HepG2 (cell line): Measurements from ENCODE around the gene FBLN5. TPM values are rescaled to one million over a fixed set of nuclear protein-coding genes. Genes with fewer than 3 reads are reported as not detected.

ENCODE experiments used
- ATAC-seq: fragments of 200-7000 bp; cut with Tn5 transposase; 3 replicates; pipeline ENCODE4 v1.9.1; 2020; ENCODE audit warnings: mild to moderate bottlenecking, moderate library complexity
- BruUV-seq: library from RNA; stranded (reverse); fragments of 400-500 nt; replicated peaks from 2 replicates; lab custom pipeline; 2021; lab: Mats Ljungman, UMichigan
- CTCF ChIA-PET: fragments of 300-600 bp; formaldehyde crosslinking; extraction: SDS; loops from one replicate; lab custom pipeline; 2021; ENCODE audit warnings: low total read pairs, inconsistent platforms, low intra/inter-chr PET ratio; lab: Yijun Ruan, JAX
- POLR2A ChIA-PET: fragments of 350-600 bp; sonication (Branson Sonifier 250); formaldehyde crosslinking; loops from one replicate; lab custom pipeline; 2020; ENCODE audit warnings: antibody characterized with exemption, inconsistent platforms; lab: Yijun Ruan, JAX
- DNase-seq: peaks from one replicate; pipeline ENCODE4 v3.0.0-alpha.2; 2015; ENCODE audit warnings: low spot score
- FAIRE-seq: peaks from 3 replicates; lab custom pipeline; 2011; peaks lifted over from hg19 to GRCh38; lab: Jason Lieb, UNC
- H2AFZ ChIP-seq: one replicate; pipeline ENCODE4 v1.6.1; 2011; ENCODE audit warnings: low read length, inconsistent platforms
- H3K27ac ChIP-seq: fragments of 300-600 bp; 3 replicates; pipeline ENCODE4 v1.8.0; 2011; ENCODE audit warnings: mixed run types, mild to moderate bottlenecking, mixed read lengths, low read length, inconsistent platforms; ENCODE audit not compliant: insufficient read depth; ENCODE audit errors: extremely low read length
- H3K27me3 ChIP-seq, 2 experiments: fragments of 200-600 bp in 1 of 2; 2 replicates in 1 of 2; 3 replicates in 1 of 2; pipeline versions ENCODE4 v1.6.0 to v1.8.0; 2011; ENCODE audit warnings: low read length in 2 of 2, mild to moderate bottlenecking in 2 of 2, moderate library complexity in 2 of 2, inconsistent platforms in 1 of 2; ENCODE audit not compliant: insufficient read depth in 2 of 2, control insufficient read depth in 1 of 2
- H3K36me3 ChIP-seq, 2 experiments: fragments of 200-600 bp in 1 of 2; replicated peaks in 1 of 2; 2 replicates in 1 of 2; 3 replicates in 1 of 2; pipeline versions ENCODE4 v1.5.1 to v1.8.0; 2011; ENCODE audit warnings: low read length in 2 of 2, inconsistent platforms in 1 of 2; ENCODE audit not compliant: insufficient read depth in 2 of 2, control insufficient read depth in 1 of 2
- H3K4me1 ChIP-seq: 2 replicates; pipeline ENCODE4 v1.5.1; 2012; ENCODE audit warnings: low read length, inconsistent platforms; ENCODE audit not compliant: insufficient read depth
- H3K4me2 ChIP-seq: 2 replicates; pipeline ENCODE4 v1.6.0; 2011; ENCODE audit warnings: low read depth, low read length, inconsistent platforms
- H3K4me3 ChIP-seq, 3 experiments: fragments of 200-600 bp in 1 of 3; sonication (generic), shearing (Covaris generic) in 1 of 3; replicated peaks in 1 of 3; 2 replicates each; pipeline ENCODE4 v1.5.1; 2011 to 2016; ENCODE audit warnings: low read length in 3 of 3, inconsistent platforms in 2 of 3, low read depth in 2 of 3, mild to moderate bottlenecking in 2 of 3, control low read depth in 1 of 3, mixed read lengths in 1 of 3; ENCODE audit not compliant: insufficient read depth in 1 of 3
- H3K79me2 ChIP-seq: one replicate; pipeline ENCODE4 v1.6.1; 2011; ENCODE audit warnings: low read length, inconsistent platforms; ENCODE audit not compliant: insufficient read depth
- H3K9ac ChIP-seq: 2 replicates; pipeline ENCODE4 v1.6.0; 2011; ENCODE audit warnings: mild to moderate bottlenecking, low read depth, low read length, inconsistent platforms; ENCODE audit not compliant: insufficient read depth
- H3K9me3 ChIP-seq: 2 replicates; pipeline ENCODE4 v1.5.1; 2012; ENCODE audit warnings: mild to moderate bottlenecking, low read length
- H4K20me1 ChIP-seq: 2 replicates; pipeline ENCODE4 v1.6.0; 2011; ENCODE audit warnings: inconsistent platforms, mild to moderate bottlenecking, low read length, moderate library complexity; ENCODE audit not compliant: insufficient read depth
- AKNA ChIP-seq: sonication (generic); formaldehyde crosslinking; IDR thresholded peaks from 2 replicates; pipeline ENCODE4 v1.4.0; 2020; ENCODE audit warnings: missing genetic modification reagents, borderline replicate concordance
- ATF7 ChIP-seq, 2 experiments: fragments of 450-650 bp in 1 of 2; sonication (generic) in 1 of 2; formaldehyde crosslinking in 1 of 2; IDR thresholded peaks; 2 replicates each; pipeline versions ENCODE4 v1.4.0 to v1.6.1; 2016 to 2020; ENCODE audit warnings: antibody characterized with exemption in 1 of 2, mild to moderate bottlenecking in 1 of 2, missing genetic modification reagents in 1 of 2
- EHMT2 ChIP-seq: fragments of 200-600 bp; sonication (generic); IDR thresholded peaks from 2 replicates; pipeline ENCODE4 v1.7.0; 2017; ENCODE audit warnings: antibody characterized with exemption, low read depth, low read length, borderline replicate concordance
- HMG20A ChIP-seq: IDR thresholded peaks from 2 replicates; pipeline ENCODE4 v1.6.1; 2016; ENCODE audit warnings: borderline replicate concordance
- MBD4 ChIP-seq: IDR thresholded peaks from 2 replicates; pipeline ENCODE4 v1.6.1; 2012; ENCODE audit warnings: low read length, inconsistent platforms, borderline replicate concordance
- PRMT3 ChIP-seq: sonication (generic); formaldehyde crosslinking; IDR thresholded peaks from 2 replicates; pipeline ENCODE4 v1.8.1; 2022; ENCODE audit warnings: low read depth, mild to moderate bottlenecking, moderate library complexity, missing genetic modification reagents, borderline replicate concordance
- SIX1 ChIP-seq: sonication (generic); formaldehyde crosslinking; IDR thresholded peaks from 2 replicates; pipeline ENCODE4 v1.4.0; 2020; ENCODE audit warnings: missing genetic modification reagents, borderline replicate concordance
- ZNF496 ChIP-seq: sonication (generic); formaldehyde crosslinking; IDR thresholded peaks from 2 replicates; pipeline ENCODE4 v1.8.1; 2023; ENCODE audit warnings: mild to moderate bottlenecking, moderate library complexity, missing genetic modification reagents; ENCODE audit not compliant: insufficient replicate concordance
- ZNF557 ChIP-seq: sonication (generic); formaldehyde crosslinking; IDR thresholded peaks from 2 replicates; pipeline ENCODE4 v1.4.0; 2020; ENCODE audit warnings: missing genetic modification reagents
- ZNF737 ChIP-seq: sonication (generic); formaldehyde crosslinking; IDR thresholded peaks from 2 replicates; pipeline ENCODE4 v1.5.0; 2020; ENCODE audit warnings: missing genetic modification reagents, mild to moderate bottlenecking, borderline replicate concordance
- ZNF781 ChIP-seq: sonication (generic); formaldehyde crosslinking; IDR thresholded peaks from 2 replicates; pipeline ENCODE4 v1.5.1; 2020; ENCODE audit warnings: borderline replicate concordance, mild to moderate bottlenecking, missing genetic modification reagents; ENCODE audit errors: not compliant biosample characterization
- WGBS: methylation state at CpG from one replicate; pipeline ENCODE4 v1.1.6; 2017; ENCODE audit warnings: low lambda C conversion rate; 5-methylcytosine and 5-hydroxymethylcytosine counted together
- in situ Hi-C: cut with HindIII; loops from 2 replicates; pipeline ENCODE4 v1.10.0; 2017; ENCODE audit warnings: low pct_unique_long_range_greater_than_20kb; ENCODE audit not compliant: extremely low pct_ligation_motif_present
- intact Hi-C: fragments of 100-400 bp; cut with micrococcal nuclease; formaldehyde crosslinking; loops from one replicate; pipeline ENCODE4 v1.10.0; 2022; ENCODE audit not compliant: unreplicated experiment
- polyA plus RNA-seq, 8 experiments: library from polyadenylated mRNA; depleted of rRNA in 3 of 8; stranded (reverse) in 7 of 8; unstranded in 1 of 8; fragments of >200 nt; fragmentation: Illumina TruSeq in 4 of 8; extraction: Trizol in 4 of 8; gene quantifications; 2 replicates each; pipeline versions ENCODE4 v1.2.1 to v1.2.3, GENCODE V29; 2011 to 2016; ENCODE audit warnings: low read depth in 4 of 8, missing spikeins in 1 of 8, mixed read lengths in 1 of 8; ENCODE audit not compliant: insufficient read depth in 1 of 8
- total RNA-seq, 5 experiments: library from RNA; depleted of rRNA; stranded (reverse); fragments of >200 nt; fragmentation: Illumina TruSeq; extraction: Trizol; gene quantifications; 2 replicates each; pipeline ENCODE4 v1.2.3, GENCODE V29; 2016; ENCODE audit warnings: low read depth in 1 of 5

Gene FBLN5
- total and polyA plus RNA-seq, 2 of the 13 experiments (the other 11 are each of a cell fraction or from before 2014, with no cell fraction given): 0.38 to 0.77 TPM

DNA sequence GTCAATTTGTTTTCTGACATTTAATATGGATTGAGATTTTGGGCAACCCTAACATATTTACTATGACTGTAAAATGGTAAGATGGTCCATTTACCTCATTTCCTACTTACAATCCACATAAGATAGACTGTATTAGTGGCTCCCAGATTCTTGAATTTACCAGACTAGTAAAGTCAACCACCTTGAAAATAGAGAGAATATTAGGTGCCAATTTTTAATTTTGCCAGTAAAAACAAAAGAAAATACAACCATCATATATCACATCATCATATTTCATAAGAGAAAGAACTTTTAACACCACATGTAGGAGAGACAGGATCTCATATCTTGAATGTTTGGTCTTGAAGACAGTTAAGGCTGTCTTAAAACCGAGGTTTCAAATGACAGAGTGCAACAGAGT lies 7.7 kb upstream of the FBLN5 start:
- 63% methylated on average over 1 of the region's 1 CpG for WGBS
- peaks cover 48% of the 10 kb centered on the region for H3K4me1 ChIP-seq
- H3K27me3 ChIP-seq: no peaks in the 10 kb centered on the region
- H3K36me3 ChIP-seq: no peaks in the 10 kb centered on the region
- no TSS peak for BruUV-seq
- H3K27ac ChIP-seq: no peak overlapping the region
- no peak for ATAC-seq
- DNase-seq: no peak
- FAIRE-seq: no peak
- intact Hi-C loops (no loop called here), in situ Hi-C loops (no loop called here)
- POLR2A ChIA-PET: no interaction called here
- H3K9ac ChIP-seq: no peak overlapping the region
- H3K4me3 ChIP-seq: no peak overlapping the region
- H4K20me1 ChIP-seq: no peaks in the 10 kb centered on the region
- TF ChIP-seq HMG20A (no peak), AKNA (no peak), ZNF737 (no peak), SIX1 (no peak), PRMT3 (CRISPR knock-in tag) (no peak), EHMT2 (no peak), ZNF557 (CRISPR knock-in tag) (no peak), MBD4 (no peak), ZNF781 (CRISPR knock-in tag) (no peak), ATF7 (IDR thresholded peaks at IDR 0.05) (no peak), ATF7 (CRISPR knock-in tag; IDR thresholded peaks at IDR 0.05) (no peak), ZNF496 (CRISPR knock-in tag) (no peak)
- H3K79me2 ChIP-seq: no peaks in the 10 kb centered on the region
- CTCF ChIA-PET: no interaction called here
- no peak overlapping the region for H2AFZ ChIP-seq
- H3K9me3 ChIP-seq: no peaks in the 10 kb centered on the region
- H3K4me2 ChIP-seq: no peak overlapping the region
